Astrocyte (in vitro differentiated cells and primary cell): Measurements from ENCODE around the gene SRRT. TPM values are rescaled to one million over a fixed set of nuclear protein-coding genes. Genes with fewer than 3 reads are reported as not detected.
"Not testable (repeated sequence)": the region's sequence is repeated elsewhere in the genome, so short reads cannot be mapped to it uniquely, and the experiment has no call there.

Source experiments
- DNase-seq: peaks from one replicate; pipeline ENCODE4 v3.0.0-alpha.2; 2010; ENCODE audit warnings: low read depth
- FAIRE-seq: peaks from 2 replicates; lab custom pipeline; 2011; peaks lifted over from hg19 to GRCh38; lab: Jason Lieb, UNC
- H2AFZ ChIP-seq: 2 replicates; pipeline ENCODE4 v1.6.0; 2012; ENCODE audit warnings: low read depth, low read length, inconsistent platforms
- H3K27ac ChIP-seq: 2 replicates; pipeline ENCODE4 v1.5.1; 2011; ENCODE audit warnings: low read depth, low read length, inconsistent platforms
- H3K27me3 ChIP-seq: 2 replicates; pipeline ENCODE4 v1.6.0; 2011; ENCODE audit warnings: low read length, inconsistent platforms; ENCODE audit not compliant: insufficient read depth
- H3K36me3 ChIP-seq: 2 replicates; pipeline ENCODE4 v1.5.1; 2011; ENCODE audit warnings: low read length, inconsistent platforms; ENCODE audit not compliant: insufficient read depth
- H3K4me1 ChIP-seq: 2 replicates; pipeline ENCODE4 v1.5.1; 2011; ENCODE audit warnings: low read length, inconsistent platforms; ENCODE audit not compliant: insufficient read depth
- H3K4me2 ChIP-seq: 2 replicates; pipeline ENCODE4 v1.6.0; 2012; ENCODE audit warnings: low read length, inconsistent platforms
- H3K4me3 ChIP-seq: 2 replicates; pipeline ENCODE4 v1.5.1; 2011; ENCODE audit warnings: low read depth, mild to moderate bottlenecking, low read length, inconsistent platforms; ENCODE audit not compliant: insufficient read depth
- H3K79me2 ChIP-seq: 2 replicates; pipeline ENCODE4 v1.6.0; 2012; ENCODE audit warnings: mild to moderate bottlenecking, low read length, inconsistent platforms; ENCODE audit not compliant: insufficient read depth
- H3K9ac ChIP-seq: 2 replicates; pipeline ENCODE4 v1.6.0; 2012; ENCODE audit warnings: mild to moderate bottlenecking, low read length, inconsistent platforms
- H3K9me3 ChIP-seq: 2 replicates; pipeline ENCODE4 v1.5.1; 2012; ENCODE audit warnings: low read depth, mild to moderate bottlenecking, low read length, inconsistent platforms; ENCODE audit not compliant: insufficient read depth
- H4K20me1 ChIP-seq: 2 replicates; pipeline ENCODE4 v1.6.0; 2012; ENCODE audit warnings: low read length, inconsistent platforms; ENCODE audit not compliant: insufficient read depth
- H3K27ac Mint-ChIP-seq: one replicate; pipeline ENCODE4 v1.8.0; 2021; ENCODE audit warnings: mild to moderate bottlenecking, mixed read lengths; ENCODE audit not compliant: unreplicated experiment
- H3K27me3 Mint-ChIP-seq: one replicate; pipeline ENCODE4 v1.8.0; 2021; ENCODE audit warnings: low read depth, mixed read lengths; ENCODE audit not compliant: unreplicated experiment
- H3K36me3 Mint-ChIP-seq: one replicate; pipeline ENCODE4 v1.8.0; 2021; ENCODE audit warnings: low read depth, mixed read lengths; ENCODE audit not compliant: unreplicated experiment
- H3K4me1 Mint-ChIP-seq: one replicate; pipeline ENCODE4 v1.8.0; 2021; ENCODE audit warnings: low read depth, mixed read lengths; ENCODE audit not compliant: unreplicated experiment
- H3K4me3 Mint-ChIP-seq: one replicate; pipeline ENCODE4 v1.8.0; 2021; ENCODE audit warnings: mild to moderate bottlenecking, moderate library complexity, mixed read lengths; ENCODE audit not compliant: unreplicated experiment
- H3K9me3 Mint-ChIP-seq: one replicate; pipeline ENCODE4 v1.8.0; 2021; ENCODE audit warnings: mild to moderate bottlenecking, mixed read lengths; ENCODE audit not compliant: unreplicated experiment
- EZH2 ChIP-seq: IDR thresholded peaks from 2 replicates; pipeline ENCODE4 v1.6.1; 2012; ENCODE audit warnings: mild to moderate bottlenecking, low read length, inconsistent platforms; ENCODE audit not compliant: insufficient read depth
- total RNA-seq: library from RNA; stranded (reverse); gene quantifications from 2 replicates; pipeline ENCODE4 v1.2.1, GENCODE V29; 2021
- TF ChIP-seq, protein P1 (sequence below): IDR thresholded peaks from 2 replicates; pipeline ENCODE4 v1.5.1; 2011; ENCODE audit warnings: low read depth, mild to moderate bottlenecking, inconsistent platforms, low read length, moderate library complexity; ENCODE audit not compliant: insufficient read depth

SRRT gene
- total RNA-seq, 1 donor from 2014 or later = 118 TPM

DNA sequence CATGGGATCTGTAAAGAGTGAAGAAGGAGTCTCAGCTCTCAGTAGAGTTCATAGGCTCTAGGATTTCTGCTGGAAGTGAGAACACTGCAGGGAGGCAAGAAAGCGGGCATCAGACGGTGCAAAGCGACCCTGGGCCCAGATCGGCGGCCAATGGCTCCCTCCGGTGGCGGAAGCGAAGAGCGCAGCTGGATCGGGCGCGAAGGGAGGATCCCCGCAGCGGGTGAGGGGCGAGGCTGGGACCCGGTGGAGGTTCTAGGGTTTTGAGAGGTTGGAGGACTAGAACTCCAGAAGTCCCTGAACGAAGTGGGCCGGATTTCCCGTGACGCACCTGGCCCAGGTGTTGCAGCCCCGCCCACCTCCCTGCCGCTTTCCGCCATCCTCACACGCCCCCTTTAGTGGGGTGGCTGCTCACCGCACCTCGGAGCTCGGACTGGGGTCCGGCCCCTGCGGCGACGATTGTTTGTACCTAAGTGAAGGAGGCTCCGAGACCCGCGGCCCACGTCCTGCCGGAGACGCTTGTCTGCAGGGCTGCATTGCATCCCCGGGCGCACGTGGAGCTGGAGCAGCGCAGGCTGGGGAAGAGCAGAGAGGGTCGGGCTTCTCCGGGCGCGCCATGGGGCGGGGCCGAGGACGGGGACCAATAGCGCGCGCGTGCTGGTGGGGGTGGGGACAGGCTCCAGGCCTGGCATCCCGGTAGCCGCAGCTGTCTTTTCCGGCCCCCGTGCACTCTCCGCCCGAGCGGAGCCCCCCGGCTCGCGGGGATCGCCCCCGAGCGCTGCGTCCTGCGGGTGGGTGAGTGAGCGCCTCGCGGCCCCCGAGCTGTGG, 22.6 kb upstream of the SRRT start, which contains the start of gene SLC12A9:
SLC12A9 (plus strand) TSS at position 666 of the 825 bp plus-strand sequence. CDS start 1,485 bp downstream, outside the sequence.
- H3K4me1 ChIP-seq = peaks cover 11% of the 10 kb centered on the region
- DNase-seq (peak; percentile 71), FAIRE-seq (peak; percentile 17)
- no peaks in the 10 kb centered on the region for H3K9me3 ChIP-seq
- H3K27ac ChIP-seq = no peak within 1 kb of the TSS
- H4K20me1 ChIP-seq = peaks cover 11% of the 10 kb centered on the region
- Mint-ChIP-seq H3K4me1 (peaks cover 4% of the 10 kb centered on the region), H3K36me3 (no peaks in the 10 kb centered on the region), H3K4me3 (peak within 1 kb of the TSS; percentile 90), H3K27ac (peak within 1 kb of the TSS; percentile 77), H3K9me3 (no peaks in the 10 kb centered on the region), H3K27me3 (no peaks in the 10 kb centered on the region)
- peak within 1 kb of the TSS; percentile 73 for H3K4me3 ChIP-seq
- H3K4me2 ChIP-seq = peak within 1 kb of the TSS; percentile 100
- peaks cover 16% of the 10 kb centered on the region for H3K79me2 ChIP-seq
- H3K9ac ChIP-seq = peak within 1 kb of the TSS; percentile 86
- TF ChIP-seq, protein P1, sequence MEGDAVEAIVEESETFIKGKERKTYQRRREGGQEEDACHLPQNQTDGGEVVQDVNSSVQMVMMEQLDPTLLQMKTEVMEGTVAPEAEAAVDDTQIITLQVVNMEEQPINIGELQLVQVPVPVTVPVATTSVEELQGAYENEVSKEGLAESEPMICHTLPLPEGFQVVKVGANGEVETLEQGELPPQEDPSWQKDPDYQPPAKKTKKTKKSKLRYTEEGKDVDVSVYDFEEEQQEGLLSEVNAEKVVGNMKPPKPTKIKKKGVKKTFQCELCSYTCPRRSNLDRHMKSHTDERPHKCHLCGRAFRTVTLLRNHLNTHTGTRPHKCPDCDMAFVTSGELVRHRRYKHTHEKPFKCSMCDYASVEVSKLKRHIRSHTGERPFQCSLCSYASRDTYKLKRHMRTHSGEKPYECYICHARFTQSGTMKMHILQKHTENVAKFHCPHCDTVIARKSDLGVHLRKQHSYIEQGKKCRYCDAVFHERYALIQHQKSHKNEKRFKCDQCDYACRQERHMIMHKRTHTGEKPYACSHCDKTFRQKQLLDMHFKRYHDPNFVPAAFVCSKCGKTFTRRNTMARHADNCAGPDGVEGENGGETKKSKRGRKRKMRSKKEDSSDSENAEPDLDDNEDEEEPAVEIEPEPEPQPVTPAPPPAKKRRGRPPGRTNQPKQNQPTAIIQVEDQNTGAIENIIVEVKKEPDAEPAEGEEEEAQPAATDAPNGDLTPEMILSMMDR = peak; percentile 76
- TF ChIP-seq EZH2 = no peak
- no peaks in the 10 kb centered on the region for H3K36me3 ChIP-seq
- peak within 1 kb of the TSS; percentile 92 for H2AFZ ChIP-seq
- no peaks in the 10 kb centered on the region for H3K27me3 ChIP-seq

DNA sequence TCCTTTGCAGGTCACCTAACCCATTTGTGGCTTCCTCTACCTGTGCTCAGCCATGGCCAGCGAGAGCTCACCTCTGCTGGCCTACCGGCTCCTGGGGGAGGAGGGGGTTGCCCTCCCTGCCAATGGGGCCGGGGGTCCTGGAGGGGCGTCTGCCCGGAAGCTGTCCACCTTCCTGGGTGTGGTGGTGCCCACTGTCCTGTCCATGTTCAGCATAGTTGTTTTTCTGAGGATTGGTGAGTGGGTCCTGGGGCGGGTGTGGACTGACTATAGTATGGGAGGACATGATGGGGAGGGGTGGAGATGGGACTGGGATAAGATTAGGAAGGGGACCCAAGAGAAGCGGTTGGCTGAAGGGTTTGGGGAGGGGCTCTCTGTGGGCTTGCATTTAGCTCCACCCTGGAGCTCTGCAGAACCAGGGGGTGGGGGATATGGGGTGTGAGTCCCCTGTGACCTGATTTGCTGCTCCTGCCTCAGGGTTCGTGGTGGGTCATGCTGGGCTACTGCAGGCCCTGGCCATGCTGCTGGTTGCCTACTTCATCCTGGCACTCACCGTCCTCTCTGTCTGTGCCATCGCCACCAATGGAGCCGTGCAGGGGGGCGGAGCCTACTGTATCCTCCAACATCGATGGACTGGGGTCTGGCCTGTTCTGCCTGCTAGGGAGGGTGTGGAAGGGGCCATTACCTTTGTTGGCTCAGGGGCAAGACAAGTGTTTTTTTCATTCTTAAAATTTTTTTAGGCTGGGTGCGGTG, 20.6 kb upstream of the SRRT start:
- no peak for FAIRE-seq

DNA sequence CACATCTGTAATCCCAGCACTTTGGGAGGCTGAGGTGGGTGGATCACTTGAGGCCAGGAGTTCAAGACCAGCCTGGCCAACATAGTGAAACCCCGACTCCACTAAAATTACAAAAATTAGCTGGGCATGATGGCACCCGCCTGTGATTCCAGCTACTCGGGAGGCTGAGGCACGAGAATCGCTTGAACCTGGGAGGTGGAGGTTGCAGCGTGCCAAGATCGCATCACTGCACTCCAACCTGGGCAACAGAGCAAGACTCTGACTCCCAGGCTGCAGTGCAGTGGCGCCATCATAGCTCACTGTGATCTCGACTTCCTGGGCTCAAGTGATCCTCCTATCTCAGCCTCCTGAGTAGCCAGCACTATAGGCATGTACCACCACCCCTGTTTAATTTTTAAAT, 20.0 kb upstream of the SRRT start:
- H3K9me3 Mint-ChIP-seq, H3K4me3 Mint-ChIP-seq, H3K36me3 ChIP-seq, H3K9me3 ChIP-seq, H2AFZ ChIP-seq, H3K4me1 Mint-ChIP-seq, H3K4me3 ChIP-seq, H3K27me3 Mint-ChIP-seq, H3K9ac ChIP-seq, FAIRE-seq, H3K27ac ChIP-seq, DNase-seq, H3K27me3 ChIP-seq, H3K27ac Mint-ChIP-seq, H3K36me3 Mint-ChIP-seq, H3K4me2 ChIP-seq: not testable (repeated sequence)
- H4K20me1 ChIP-seq = peaks cover 20% of the 10 kb centered on the region
- peaks cover 11% of the 10 kb centered on the region for H3K4me1 ChIP-seq
- H3K79me2 ChIP-seq = peaks cover 16% of the 10 kb centered on the region

More for the DNA sequence above, 20.6 kb upstream of the SRRT start:
- Histone ChIP-seq H3K27me3 (no peaks in the 10 kb centered on the region), H3K27ac (no peak overlapping the region), H3K9me3 (no peaks in the 10 kb centered on the region), H3K36me3 (no peaks in the 10 kb centered on the region), H3K9ac (no peak overlapping the region), H3K4me2 (no peak overlapping the region), H4K20me1 (peaks cover 19% of the 10 kb centered on the region), H2AFZ (no peak overlapping the region), H3K4me1 (peaks cover 11% of the 10 kb centered on the region), H3K79me2 (peaks cover 16% of the 10 kb centered on the region), H3K4me3 (no peak overlapping the region)
- H3K4me3 Mint-ChIP-seq = peak overlapping the region; percentile 60
- no peaks in the 10 kb centered on the region for H3K9me3 Mint-ChIP-seq
- no peaks in the 10 kb centered on the region for H3K36me3 Mint-ChIP-seq
- TF ChIP-seq, protein P1 = no peak
- no peak for TF ChIP-seq EZH2
- H3K4me1 Mint-ChIP-seq = peaks cover 6% of the 10 kb centered on the region
- H3K27me3 Mint-ChIP-seq = no peaks in the 10 kb centered on the region
- no peak for DNase-seq
- no peak overlapping the region for H3K27ac Mint-ChIP-seq
